Trophoblast cell (in vitro differentiated cells and primary cell): ENCODE measurements around the gene CACNA1H.
"Not testable (repeated sequence)": the region's sequence is repeated elsewhere in the genome, so short reads cannot be mapped to it uniquely, and the experiment has no call there.

Experiments
- DNase-seq, 2 donors: peaks; one replicate each; pipeline ENCODE4 v3.0.0-alpha.2; 2016
- H2AFZ ChIP-seq: 2 replicates; pipeline ENCODE4 v1.6.1; 2013; ENCODE audit warnings: low read length, moderate library complexity, mild to moderate bottlenecking; ENCODE audit not compliant: insufficient read depth, poor library complexity
- H2AK5ac ChIP-seq: 2 replicates; pipeline ENCODE4 v1.6.1; 2013; ENCODE audit warnings: mild to moderate bottlenecking, low read length
- H2BK120ac ChIP-seq: 2 replicates; pipeline ENCODE4 v1.6.1; 2013; ENCODE audit warnings: low read length, mild to moderate bottlenecking, moderate library complexity; ENCODE audit not compliant: insufficient read depth, poor library complexity
- H2BK12ac ChIP-seq: 2 replicates; pipeline ENCODE4 v1.6.1; 2013; ENCODE audit warnings: mild to moderate bottlenecking, low read length, moderate library complexity
- H2BK5ac ChIP-seq: 2 replicates; pipeline ENCODE4 v1.6.1; 2013; ENCODE audit warnings: low read length, low read depth, moderate library complexity, mild to moderate bottlenecking; ENCODE audit not compliant: poor library complexity
- H3K14ac ChIP-seq: 2 replicates; pipeline ENCODE4 v1.6.1; 2013; ENCODE audit warnings: mild to moderate bottlenecking, low read length
- H3K18ac ChIP-seq: 2 replicates; pipeline ENCODE4 v1.6.1; 2013; ENCODE audit warnings: mild to moderate bottlenecking, low read length
- H3K23ac ChIP-seq: 2 replicates; pipeline ENCODE4 v1.6.1; 2013; ENCODE audit warnings: low read length
- H3K27ac ChIP-seq: 2 replicates; pipeline ENCODE4 v1.5.1; 2013; ENCODE audit warnings: low read depth, mild to moderate bottlenecking, inconsistent platforms, low read length, moderate library complexity
- H3K27me3 ChIP-seq: 2 replicates; pipeline ENCODE4 v1.6.1; 2013; ENCODE audit warnings: inconsistent platforms, mild to moderate bottlenecking, low read length, moderate library complexity; ENCODE audit not compliant: insufficient read depth
- H3K36me3 ChIP-seq, 2 experiments: 1 replicate in 1 of 2; 2 replicates in 1 of 2; pipeline ENCODE4 v1.6.1; 2013; ENCODE audit warnings: low read length in 2 of 2, mild to moderate bottlenecking in 2 of 2, moderate library complexity in 1 of 2; ENCODE audit not compliant: insufficient read depth in 2 of 2, control insufficient read depth in 1 of 2
- H3K4ac ChIP-seq: 2 replicates; pipeline ENCODE4 v1.6.1; 2013; ENCODE audit warnings: low read depth, mild to moderate bottlenecking, low read length, moderate library complexity
- H3K4me1 ChIP-seq, 2 experiments: 1 replicate in 1 of 2; 2 replicates in 1 of 2; pipeline ENCODE4 v1.6.1; 2013; ENCODE audit warnings: low read length in 2 of 2, mild to moderate bottlenecking in 2 of 2, moderate library complexity in 1 of 2; ENCODE audit not compliant: insufficient read depth in 2 of 2, control insufficient read depth in 1 of 2
- H3K4me2 ChIP-seq: 2 replicates; pipeline ENCODE4 v1.6.1; 2013; ENCODE audit warnings: inconsistent platforms, mild to moderate bottlenecking, low read length, moderate library complexity
- H3K4me3 ChIP-seq: 2 replicates; pipeline ENCODE4 v1.5.1; 2013; ENCODE audit warnings: mild to moderate bottlenecking, low read depth, low read length, inconsistent platforms
- H3K79me1 ChIP-seq: one replicate; pipeline ENCODE4 v1.6.1; 2013; ENCODE audit warnings: low read length
- H3K79me2 ChIP-seq: 2 replicates; pipeline ENCODE4 v1.6.1; 2013; ENCODE audit warnings: low read length, mild to moderate bottlenecking; ENCODE audit not compliant: control insufficient read depth, insufficient read depth, poor library complexity
- H3K9ac ChIP-seq: 2 replicates; pipeline ENCODE4 v1.6.1; 2013; ENCODE audit warnings: mild to moderate bottlenecking, low read length
- H3K9me3 ChIP-seq: 2 replicates; pipeline ENCODE4 v1.6.1; 2013; ENCODE audit warnings: low read depth, mild to moderate bottlenecking, control low read depth, inconsistent platforms, low read length; ENCODE audit not compliant: insufficient read depth
- H4K12ac ChIP-seq: 2 replicates; pipeline ENCODE4 v1.6.1; 2013; ENCODE audit warnings: low read depth, mild to moderate bottlenecking, low read length, moderate library complexity
- H4K8ac ChIP-seq: 2 replicates; pipeline ENCODE4 v1.6.1; 2013; ENCODE audit warnings: low read depth, mild to moderate bottlenecking, low read length, moderate library complexity
- H4K91ac ChIP-seq: one replicate; pipeline ENCODE4 v1.6.1; 2013; ENCODE audit warnings: low read depth, mild to moderate bottlenecking, low read length, moderate library complexity
- WGBS: extraction: QIAGEN DNeasy Blood & Tissue Kit; methylation state at CpG from one replicate; pipeline ENCODE4 v1.1.7; 2013; ENCODE audit warnings: missing lambda C conversion rate; ENCODE audit not compliant: insufficient read length, insufficient coverage; ENCODE audit errors: extremely low coverage; 5-methylcytosine and 5-hydroxymethylcytosine counted together

The CACNA1H gene

GRCh38 chr16:1269418-1269817 is 116.5 kb downstream of the CACNA1H start:
- not testable (repeated sequence) for H4K8ac ChIP-seq, H2AFZ ChIP-seq, H3K9me3 ChIP-seq, H3K4me1 ChIP-seq, H3K23ac ChIP-seq, H3K14ac ChIP-seq, H3K4me2 ChIP-seq, H3K36me3 ChIP-seq, H2BK120ac ChIP-seq, H2BK5ac ChIP-seq, H3K79me2 ChIP-seq, H3K4ac ChIP-seq, H4K12ac ChIP-seq, H3K18ac ChIP-seq, H3K79me1 ChIP-seq, H3K27ac ChIP-seq, H3K4me3 ChIP-seq, H3K27me3 ChIP-seq, DNase-seq, H3K9ac ChIP-seq, H2BK12ac ChIP-seq, H4K91ac ChIP-seq, H2AK5ac ChIP-seq
- WGBS: no CpG with 5 or more reads among the region's 7 CpGs

- no peak overlapping the region for H3K27ac ChIP-seq
- H3K36me3 ChIP-seq: no peaks in the 10 kb centered on the region
- H3K23ac ChIP-seq: no peak overlapping the region
- H3K18ac ChIP-seq: no peak overlapping the region
- no CpG with 5 or more reads among the region's 12 CpGs for WGBS
- no peak overlapping the region for H2AFZ ChIP-seq
- H4K12ac ChIP-seq: no peak overlapping the region
- H2BK120ac ChIP-seq: no peak overlapping the region
- H2AK5ac ChIP-seq: no peak overlapping the region
- no peak overlapping the region for H4K91ac ChIP-seq
- no peak overlapping the region for H3K14ac ChIP-seq
- no peaks in the 10 kb centered on the region for H3K27me3 ChIP-seq
- no peak overlapping the region for H4K8ac ChIP-seq
- no peaks in the 10 kb centered on the region for H3K79me1 ChIP-seq
- no peak overlapping the region for H3K9ac ChIP-seq
- peak overlapping the region; percentile 18 for H3K4me3 ChIP-seq
- H2BK5ac ChIP-seq: no peak overlapping the region
- no peak overlapping the region for H3K4ac ChIP-seq
- H3K4me1 ChIP-seq: no peaks in the 10 kb centered on the region
- H3K4me2 ChIP-seq: no peak overlapping the region
- peaks cover 3% of the 10 kb centered on the region for H3K9me3 ChIP-seq
- H3K79me2 ChIP-seq: no peaks in the 10 kb centered on the region
- DNase-seq: no peak
- no peak overlapping the region for H2BK12ac ChIP-seq
Observed at GRCh38 chr16:1271380-1271723, 118.4 kb downstream of the CACNA1H start.
